ENCODE results near the gene DIAPH2. TPM values are rescaled to one million over a fixed set of nuclear protein-coding genes. Genes with fewer than 3 reads are reported as not detected.
A peak's percentile ranks its signal among the peaks of the same experiment; 100 is the strongest.

DIAPH2 gene
- total and polyA plus RNA-seq, 4 donors, result 3.0 to 19.7 (median 11.3) TPM

GRCh38 chrX:97629597-97629985 lies 944.9 kb downstream of the DIAPH2 start:
- H3K4me1 ChIP-seq (ENCODE audit: control insufficient read depth, insufficient read depth, low read length), result no peaks in the 10 kb centered on the region
- no peak overlapping the region for H3K27ac ChIP-seq (ENCODE audit: low read depth, low read length)
- no peaks in the 10 kb centered on the region for H3K36me3 ChIP-seq (ENCODE audit: control insufficient read depth, insufficient read depth, low read length)
- H3K27me3 ChIP-seq (ENCODE audit: control insufficient read depth, insufficient read depth, low read length), result peaks cover 9% of the 10 kb centered on the region
- DNase-seq (ENCODE audit: low read depth in 4 of 6, low spot score in 6 of 6), result no peak
- H3K9me3 ChIP-seq (ENCODE audit: control insufficient read depth, insufficient read depth, low read length), result no peaks in the 10 kb centered on the region
- no peak overlapping the region for H3K4me3 ChIP-seq (ENCODE audit: low read depth, low read length)

GRCh38 chrX:97633798-97634197 lies 949.2 kb downstream of the DIAPH2 start:
- H3K9me3 ChIP-seq (ENCODE audit: control insufficient read depth, insufficient read depth, low read length), result no peaks in the 10 kb centered on the region
- H3K27me3 ChIP-seq (ENCODE audit: control insufficient read depth, insufficient read depth, low read length), result peaks cover 9% of the 10 kb centered on the region
- 93% methylated on average over 4 of the region's 4 CpGs for WGBS (ENCODE audit: insufficient coverage)
- H3K36me3 ChIP-seq (ENCODE audit: control insufficient read depth, insufficient read depth, low read length), result no peaks in the 10 kb centered on the region
- no peak overlapping the region for H3K4me3 ChIP-seq (ENCODE audit: low read depth, low read length)
- no peak overlapping the region for H3K27ac ChIP-seq (ENCODE audit: low read depth, low read length)
- no peak for DNase-seq (ENCODE audit: low read depth in 4 of 6, low spot score in 6 of 6)
- no peaks in the 10 kb centered on the region for H3K4me1 ChIP-seq (ENCODE audit: control insufficient read depth, insufficient read depth, low read length)

GRCh38 chrX:97636473-97637140 lies 952.0 kb downstream of the DIAPH2 start:
- DNase-seq (ENCODE audit: low read depth in 4 of 6, low spot score in 6 of 6), result peak in 1 of 6 donors; percentile 24
- Histone ChIP-seq H3K27me3 (ENCODE audit: control insufficient read depth, insufficient read depth, low read length) (peaks cover 12% of the 10 kb centered on the region), H3K36me3 (ENCODE audit: control insufficient read depth, insufficient read depth, low read length) (no peaks in the 10 kb centered on the region), H3K4me3 (ENCODE audit: low read depth, low read length) (no peak overlapping the region), H3K4me1 (ENCODE audit: control insufficient read depth, insufficient read depth, low read length) (no peaks in the 10 kb centered on the region), H3K9me3 (ENCODE audit: control insufficient read depth, insufficient read depth, low read length) (no peaks in the 10 kb centered on the region), H3K27ac (ENCODE audit: low read depth, low read length) (no peak overlapping the region)
- 57% methylated on average over 3 of the region's 5 CpGs for WGBS (ENCODE audit: insufficient coverage)

- H3K27me3 ChIP-seq (ENCODE audit: control insufficient read depth, insufficient read depth, low read length), result peaks cover 12% of the 10 kb centered on the region
- H3K9me3 ChIP-seq (ENCODE audit: control insufficient read depth, insufficient read depth, low read length), result peaks cover under 1% of the 10 kb centered on the region
- DNase-seq (ENCODE audit: low read depth in 4 of 6, low spot score in 6 of 6), result no peak
- no peaks in the 10 kb centered on the region for H3K4me1 ChIP-seq (ENCODE audit: control insufficient read depth, insufficient read depth, low read length)
- H3K36me3 ChIP-seq (ENCODE audit: control insufficient read depth, insufficient read depth, low read length), result no peaks in the 10 kb centered on the region
- no peak overlapping the region for H3K27ac ChIP-seq (ENCODE audit: low read depth, low read length)
- WGBS (ENCODE audit: insufficient coverage), result no CpG with 5 or more reads among the region's 2 CpGs
- H3K4me3 ChIP-seq (ENCODE audit: low read depth, low read length), result no peak overlapping the region
Measured at GRCh38 chrX:97637289-97637688, 952.6 kb downstream of the DIAPH2 start.

- Histone ChIP-seq H3K36me3 (ENCODE audit: control insufficient read depth, insufficient read depth, low read length) (no peaks in the 10 kb centered on the region), H3K4me1 (ENCODE audit: control insufficient read depth, insufficient read depth, low read length) (no peaks in the 10 kb centered on the region), H3K4me3 (ENCODE audit: low read depth, low read length) (no peak overlapping the region), H3K27me3 (ENCODE audit: control insufficient read depth, insufficient read depth, low read length) (peaks cover 10% of the 10 kb centered on the region), H3K27ac (ENCODE audit: low read depth, low read length) (no peak overlapping the region), H3K9me3 (ENCODE audit: control insufficient read depth, insufficient read depth, low read length) (peaks cover 7% of the 10 kb centered on the region)
- DNase-seq (ENCODE audit: low read depth in 4 of 6, low spot score in 6 of 6), result no peak
- 52% methylated on average over 2 of the region's 3 CpGs for WGBS (ENCODE audit: insufficient coverage)
Measured at GRCh38 chrX:97638621-97639020, 954.0 kb downstream of the DIAPH2 start.

GRCh38 chrX:97639526-97639925 lies 954.9 kb downstream of the DIAPH2 start:
- Histone ChIP-seq H3K27ac (ENCODE audit: low read depth, low read length) (no peak overlapping the region), H3K36me3 (ENCODE audit: control insufficient read depth, insufficient read depth, low read length) (no peaks in the 10 kb centered on the region), H3K9me3 (ENCODE audit: control insufficient read depth, insufficient read depth, low read length) (peaks cover 7% of the 10 kb centered on the region), H3K4me3 (ENCODE audit: low read depth, low read length) (no peak overlapping the region), H3K4me1 (ENCODE audit: control insufficient read depth, insufficient read depth, low read length) (no peaks in the 10 kb centered on the region), H3K27me3 (ENCODE audit: control insufficient read depth, insufficient read depth, low read length) (peaks cover 8% of the 10 kb centered on the region)
- no peak for DNase-seq (ENCODE audit: low read depth in 4 of 6, low spot score in 6 of 6)
- 5% methylated on average over 2 of the region's 5 CpGs for WGBS (ENCODE audit: insufficient coverage)

Small RNAs within 50 kb of the gene (small RNA-seq; reads per million reads assigned to genes)
- gene RF00017 (ENCODE audit: low replicate concordance) (not detected), gene RF00019 (ENCODE audit: low replicate concordance) (not detected), gene RN7SL74P (ENCODE audit: low replicate concordance) (not detected)

Other genes with a start within 250 kb of the DIAPH2 start
- 1 to 10 TPM in 1 of 2 donors, under 1 TPM in 1; 0.88 to 1.1 TPM for gene RPA4, start 199.1 kb downstream of the DIAPH2 start, total RNA-seq
- gene RPA4, start 199.1 kb downstream of the DIAPH2 start, polyA plus RNA-seq (ENCODE audit: insufficient read length in 2 of 2), result not detected

Data from spinal cord (tissue), 10 donors.